NCI-H2227 (cell line): ENCODE data around the gene HSD17B2.

Experiments
- DNase-seq: peaks from one replicate; lab custom pipeline; 2025; ENCODE audit not compliant: unreplicated experiment; lab: John Stamatoyannopoulos, UW

Gene HSD17B2

GRCh38 chr16:82017911-82018568 is 17.0 kb upstream of the HSD17B2 start:
- no peak for DNase-seq

GRCh38 chr16:82019535-82019934 is 15.5 kb upstream of the HSD17B2 start:
- DNase-seq, result no peak

- no peak for DNase-seq
Measured at GRCh38 chr16:82020051-82020450, 15.0 kb upstream of the HSD17B2 start.

GRCh38 chr16:82023206-82023605 is 11.8 kb upstream of the HSD17B2 start:
- DNase-seq, result no peak

- no peak for DNase-seq
Measured at GRCh38 chr16:82024316-82024715, 10.7 kb upstream of the HSD17B2 start.

GRCh38 chr16:82024883-82025282 is 10.2 kb upstream of the HSD17B2 start:
- no peak for DNase-seq

GRCh38 chr16:82027629-82028064 is 7.4 kb upstream of the HSD17B2 start:
- no peak for DNase-seq

- peak; percentile 3 for DNase-seq
Measured at GRCh38 chr16:82031116-82032084, 3.7 kb upstream of the HSD17B2 start.

- no peak for DNase-seq
Measured at GRCh38 chr16:82033006-82033405, 2.0 kb upstream of the HSD17B2 start.

GRCh38 chr16:82033683-82034300 is 1.3 kb upstream of the HSD17B2 start:
- no peak for DNase-seq

- no peak for DNase-seq
Measured at GRCh38 chr16:82037251-82037650, 2.2 kb downstream of the HSD17B2 start.

GRCh38 chr16:82037666-82038065 is 2.6 kb downstream of the HSD17B2 start:
- no peak for DNase-seq

- DNase-seq, result no peak
Measured at GRCh38 chr16:82040296-82040695, 5.2 kb downstream of the HSD17B2 start.

GRCh38 chr16:82041542-82041941 is 6.5 kb downstream of the HSD17B2 start:
- DNase-seq, result no peak

- DNase-seq, result no peak
Measured at GRCh38 chr16:82042144-82042543, 7.1 kb downstream of the HSD17B2 start.

- DNase-seq, result no peak
Measured at GRCh38 chr16:82042846-82043245, 7.8 kb downstream of the HSD17B2 start.

- no peak for DNase-seq
Measured at GRCh38 chr16:82043680-82044584, 8.9 kb downstream of the HSD17B2 start.

- DNase-seq, result no peak
Measured at GRCh38 chr16:82044585-82044911, 9.5 kb downstream of the HSD17B2 start.

- DNase-seq, result no peak
Measured at GRCh38 chr16:82045465-82045864, 10.4 kb downstream of the HSD17B2 start.

GRCh38 chr16:82046541-82046940 is 11.5 kb downstream of the HSD17B2 start:
- DNase-seq, result no peak

GRCh38 chr16:82046941-82047340 is 11.9 kb downstream of the HSD17B2 start:
- DNase-seq, result no peak
